GM18505 (cell line): ENCODE data around the gene SNAPC5.
"Not testable (repeated sequence)": the region's sequence is repeated elsewhere in the genome, so short reads cannot be mapped to it uniquely, and the experiment has no call there.

Experiments
- ATAC-seq: cut with Tn5 transposase; IDR thresholded peaks from one replicate; pipeline ENCODE4 v1.9.1; 2021; ENCODE audit not compliant: unreplicated experiment
- POLR2A ChIP-seq: IDR thresholded peaks from 4 replicates; pipeline ENCODE4 v1.6.1; 2011; ENCODE audit warnings: borderline replicate concordance; ENCODE audit not compliant: insufficient read depth, insufficient read length; ENCODE audit errors: extremely low read depth

SNAPC5 gene

DNA sequence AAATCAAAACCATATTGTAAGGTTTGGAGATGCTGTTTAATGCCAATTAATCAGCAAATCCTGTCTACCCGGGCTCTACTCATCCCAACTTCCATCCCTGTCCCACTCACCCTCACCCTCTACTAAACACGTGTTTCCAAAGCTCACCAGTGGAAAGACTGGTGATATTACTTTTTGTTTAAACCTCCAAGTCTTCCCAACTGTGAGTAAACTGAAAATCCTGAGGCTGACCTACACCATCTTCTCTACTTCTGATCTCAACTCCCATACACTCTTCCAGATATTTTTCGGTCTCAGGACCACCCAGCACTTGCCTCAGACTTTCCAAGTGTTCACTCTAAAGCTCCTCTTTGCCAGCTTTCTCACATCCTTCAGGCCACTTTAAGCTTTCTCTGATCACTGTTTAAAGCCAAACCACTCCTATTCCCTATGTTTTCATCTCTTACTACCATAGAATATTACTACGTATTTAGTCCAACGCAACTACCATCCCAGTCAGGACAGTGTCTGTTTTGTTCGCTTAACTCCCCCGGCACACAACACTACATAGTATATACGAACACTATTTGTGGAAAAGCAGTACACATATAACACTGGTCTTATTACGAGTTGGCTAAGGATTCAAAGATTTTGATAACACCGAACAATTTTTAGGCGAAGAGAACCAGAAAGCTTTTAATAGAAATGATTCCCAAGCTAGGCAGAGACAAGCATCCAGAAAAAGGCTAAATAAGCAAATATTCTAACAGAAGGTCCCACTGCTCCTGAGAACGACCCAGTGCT, 6.4 kb upstream of the SNAPC5 start:
- no peak for TF ChIP-seq POLR2A
- no peak for ATAC-seq

DNA sequence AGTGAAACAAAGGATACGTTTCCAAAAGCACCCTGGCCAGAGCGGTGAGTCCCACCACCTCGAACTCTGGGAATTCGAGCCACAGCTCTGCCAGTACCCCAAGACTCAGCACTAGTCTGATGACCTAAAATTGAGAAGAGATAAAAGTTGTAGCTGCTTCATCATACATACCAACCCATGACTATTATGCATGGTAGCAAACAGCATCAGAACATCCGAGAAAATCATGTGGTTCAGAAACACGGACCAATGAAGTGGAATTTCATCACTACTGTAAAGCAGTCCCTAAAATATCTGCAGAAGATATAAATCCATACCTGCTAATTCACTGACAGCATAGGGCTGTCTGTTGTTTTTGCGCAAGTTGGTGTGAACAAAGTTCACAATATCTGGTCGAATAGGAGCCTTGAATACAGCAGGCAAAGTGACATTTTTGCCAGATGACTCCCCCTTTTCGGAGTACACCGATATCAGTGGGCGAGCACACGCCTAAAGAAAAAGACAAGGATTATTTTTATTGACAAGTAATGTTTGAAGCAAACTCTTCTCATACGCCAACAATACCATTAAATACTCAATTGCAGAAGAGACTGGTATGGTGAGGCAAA, 5.6 kb upstream of the SNAPC5 start:
- ATAC-seq = not testable (repeated sequence)

DNA sequence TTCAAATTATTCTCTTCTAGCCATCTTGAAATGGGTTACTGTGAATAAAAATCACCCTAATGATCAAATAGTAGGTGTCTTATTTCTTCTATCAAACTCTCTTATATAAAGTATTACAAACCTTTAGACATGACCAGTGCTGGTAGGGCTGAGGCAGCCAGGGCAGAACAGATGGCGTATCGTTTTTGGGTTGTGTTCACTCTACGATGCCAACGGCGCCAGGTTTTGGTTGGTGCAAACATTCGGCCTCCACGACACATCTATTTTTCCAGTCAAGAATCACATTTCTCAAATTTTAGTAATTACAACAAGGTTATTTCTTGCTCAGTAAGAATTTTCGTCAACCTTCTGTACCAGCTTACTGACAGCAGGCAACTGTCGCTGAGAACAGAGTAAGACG, 4.9 kb upstream of the SNAPC5 start:
- ATAC-seq = no peak
- TF ChIP-seq POLR2A = peak; percentile 7

DNA sequence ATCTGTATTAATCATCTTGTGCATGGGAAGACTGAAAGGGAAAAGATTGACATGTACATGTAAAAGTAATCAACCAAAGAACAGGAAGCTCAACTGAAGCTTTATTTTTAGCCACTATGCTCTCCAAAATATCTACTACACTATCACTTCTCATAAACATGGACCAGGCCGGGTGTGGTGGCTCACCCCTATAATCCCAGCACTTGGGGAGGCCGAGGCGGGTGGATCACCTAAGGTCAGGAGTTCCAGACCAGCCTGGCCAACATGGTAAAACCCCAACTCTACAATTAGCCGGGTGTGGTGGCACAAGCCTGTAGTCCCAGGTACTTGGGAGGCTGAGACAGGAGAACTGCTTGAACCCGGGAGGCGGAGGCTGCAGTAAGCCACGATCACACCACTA, 2.8 kb upstream of the SNAPC5 start:
- not testable (repeated sequence) for ATAC-seq

DNA sequence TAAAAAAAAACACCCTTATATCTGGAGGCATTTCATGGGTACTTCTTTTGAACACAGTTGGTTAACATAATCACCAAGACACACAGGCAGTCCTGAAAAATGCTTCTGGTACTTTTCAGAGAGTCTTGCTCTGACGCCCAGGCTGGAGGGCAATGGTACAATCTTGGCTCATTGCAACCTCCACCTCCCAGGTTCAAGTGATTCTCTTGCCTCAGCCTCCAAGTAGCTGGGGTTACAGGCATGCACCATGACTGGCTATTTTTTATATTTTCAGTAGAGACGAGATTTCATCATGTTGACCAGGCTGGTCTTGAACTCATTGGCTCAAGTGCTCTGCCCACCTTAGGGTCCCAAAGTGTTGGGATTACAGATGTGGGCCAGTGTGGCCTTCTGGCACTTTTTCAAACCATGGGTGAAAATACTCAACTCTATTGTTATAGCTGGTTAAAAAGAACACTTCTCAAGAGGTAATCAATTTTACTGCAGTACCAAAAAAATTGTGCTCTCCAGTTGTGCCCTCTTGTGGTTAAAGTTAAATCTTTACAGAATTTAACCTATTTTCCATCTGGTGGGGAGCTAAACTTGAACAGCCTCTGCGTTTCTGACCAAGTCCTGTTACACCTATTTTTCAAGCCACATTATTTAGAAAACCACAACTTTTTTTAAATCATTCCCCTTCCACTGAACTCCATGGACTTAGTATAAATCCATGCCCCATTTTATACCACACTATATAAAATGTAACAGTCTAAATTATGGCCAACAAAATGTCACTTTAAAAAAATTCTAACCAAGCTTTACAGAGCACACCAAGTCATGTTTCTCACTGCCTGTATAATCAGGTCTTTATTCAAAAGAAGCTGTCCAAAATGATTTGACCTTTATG, 1.2 kb upstream of the SNAPC5 start:
- no peak for TF ChIP-seq POLR2A
- no peak for ATAC-seq

DNA sequence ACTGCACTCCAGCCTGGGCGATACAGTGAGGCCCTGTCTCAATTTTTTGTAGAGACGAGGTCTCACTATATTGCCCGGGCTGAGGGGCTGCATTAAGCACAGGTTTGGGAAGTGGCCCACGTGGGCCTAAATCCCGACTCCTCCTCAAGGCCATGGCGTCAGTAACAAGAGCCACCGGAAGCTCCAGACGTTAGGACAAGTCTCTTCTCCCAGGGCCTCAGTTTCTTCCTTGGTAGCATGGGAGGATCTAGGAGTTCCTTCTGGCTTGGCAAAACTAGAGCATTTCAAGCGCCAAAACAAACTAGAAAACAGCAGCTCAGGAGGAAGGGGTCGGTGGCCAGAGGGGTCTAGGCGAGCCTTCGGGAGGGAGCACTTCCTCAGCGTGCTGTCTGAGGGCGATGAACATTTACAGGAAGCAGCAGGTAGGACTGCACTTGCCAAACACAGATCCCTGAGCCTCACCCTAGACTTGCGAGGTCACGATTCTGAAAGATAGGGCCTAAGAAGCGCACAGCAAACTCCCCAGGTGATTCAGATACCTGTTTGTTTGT, 536 bp downstream of the SNAPC5 start:
- no peak for ATAC-seq
- no peak for TF ChIP-seq POLR2A

DNA sequence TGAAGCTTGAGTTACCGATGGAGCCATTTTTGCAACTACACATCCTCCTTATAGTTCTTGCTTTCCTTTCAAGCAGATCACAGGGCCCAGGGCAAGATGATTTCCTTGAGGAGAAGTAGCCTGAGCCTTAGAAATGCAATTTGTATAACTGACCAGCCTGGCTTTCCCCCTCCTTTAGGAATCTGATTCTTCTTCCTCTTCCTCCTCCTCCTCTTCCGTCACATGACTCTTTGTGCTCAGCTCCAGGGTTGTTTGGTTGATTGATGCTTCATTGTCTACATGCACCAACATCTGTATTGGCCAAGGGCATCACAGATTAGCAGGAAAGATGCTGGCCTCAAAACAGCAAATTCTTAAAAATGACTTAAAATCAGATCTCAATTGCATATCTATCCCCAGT, 3.3 kb downstream of the SNAPC5 start:
- ATAC-seq = no peak
- no peak for TF ChIP-seq POLR2A

DNA sequence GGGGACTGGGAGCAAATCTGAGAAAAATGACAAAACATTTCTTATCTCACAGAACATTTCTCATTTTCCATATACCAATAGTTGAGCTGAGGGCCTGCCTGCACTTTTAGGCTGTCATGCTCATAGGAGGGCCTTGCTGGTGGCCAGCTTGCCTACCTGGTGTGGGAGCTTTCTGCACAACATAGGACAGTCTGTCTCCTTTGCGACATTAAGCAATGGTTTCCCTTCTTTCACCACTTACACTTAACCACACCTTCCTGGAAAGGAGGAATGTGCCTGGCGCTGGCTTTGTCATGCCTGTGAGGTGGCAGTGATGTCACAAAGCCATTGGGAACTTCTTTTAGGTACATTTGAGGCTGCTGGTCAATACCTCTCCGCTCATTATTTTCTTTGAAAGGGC, 5.7 kb downstream of the SNAPC5 start:
- ATAC-seq = no peak
- TF ChIP-seq POLR2A = no peak

DNA sequence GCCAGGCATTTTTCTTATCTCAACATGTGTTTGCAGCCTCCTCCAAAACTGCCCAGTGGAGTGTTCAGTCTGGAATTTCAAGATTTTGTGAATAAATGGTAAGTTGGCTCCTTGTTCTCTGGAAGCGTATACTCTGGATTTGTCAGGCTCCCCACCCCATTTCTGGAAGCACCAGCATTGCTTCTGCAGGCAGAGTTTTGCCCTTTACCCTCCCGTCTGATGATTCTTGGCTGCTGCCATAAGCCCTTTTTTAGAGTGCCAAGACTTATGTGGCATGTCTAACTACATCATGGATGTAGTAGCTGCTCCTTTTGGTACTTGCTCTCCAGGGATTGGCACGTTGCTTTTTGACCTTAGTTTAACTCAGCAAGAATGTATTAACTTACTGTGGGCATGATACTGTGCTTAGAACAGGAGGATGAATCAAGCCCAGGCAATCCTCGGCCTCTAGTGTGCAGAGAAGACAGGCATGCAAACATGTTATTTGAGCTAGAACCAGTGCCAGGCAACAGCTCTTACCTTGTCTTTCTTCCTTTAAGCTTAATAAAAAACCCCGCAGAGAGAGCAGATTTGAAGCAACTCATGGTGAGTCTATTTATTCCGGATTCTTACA, 8.3 kb downstream of the SNAPC5 start:
- no peak for ATAC-seq
- no peak for TF ChIP-seq POLR2A

DNA sequence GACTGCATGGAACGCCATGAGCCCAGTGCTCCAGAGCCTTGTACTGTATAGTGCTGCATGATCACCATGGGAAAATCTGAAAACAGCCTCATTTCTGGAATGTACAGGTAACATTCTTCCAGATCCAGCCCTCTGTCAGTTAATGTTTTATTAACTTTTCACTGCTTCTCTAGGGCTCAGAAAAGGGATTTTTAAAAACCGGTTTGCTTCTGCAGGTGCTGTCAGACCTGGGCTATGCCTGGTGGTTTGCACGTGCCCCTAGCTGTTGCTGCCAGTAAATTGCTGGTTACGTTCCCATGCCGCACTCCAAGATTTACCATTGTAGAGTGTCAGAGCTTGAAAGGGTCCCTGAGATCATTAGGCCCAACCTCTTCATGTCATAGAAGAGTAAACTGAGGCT, 9.0 kb downstream of the SNAPC5 start:
- ATAC-seq = no peak

DNA sequence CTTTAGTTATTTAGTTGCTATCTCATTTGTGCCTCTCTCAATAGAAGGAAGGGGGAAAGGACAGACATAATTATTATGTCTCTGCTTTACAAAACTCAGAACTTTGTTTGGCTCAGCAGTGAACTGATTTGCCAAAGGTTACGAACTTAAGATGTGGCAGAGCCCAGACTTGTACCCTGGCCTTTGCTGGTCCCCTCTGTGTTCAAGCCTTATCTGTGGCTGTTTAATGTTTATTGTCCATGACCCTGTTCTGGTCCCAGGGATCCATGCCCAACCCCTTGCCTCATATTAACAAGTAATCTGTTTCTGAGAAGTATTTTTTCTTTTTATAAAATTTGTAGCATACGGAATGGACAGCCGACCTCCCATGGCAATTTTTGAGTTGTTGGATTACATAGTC, 10.7 kb downstream of the SNAPC5 start:
- TF ChIP-seq POLR2A = no peak

More for the DNA sequence above, 9.0 kb downstream of the SNAPC5 start:
- TF ChIP-seq POLR2A = no peak

DNA sequence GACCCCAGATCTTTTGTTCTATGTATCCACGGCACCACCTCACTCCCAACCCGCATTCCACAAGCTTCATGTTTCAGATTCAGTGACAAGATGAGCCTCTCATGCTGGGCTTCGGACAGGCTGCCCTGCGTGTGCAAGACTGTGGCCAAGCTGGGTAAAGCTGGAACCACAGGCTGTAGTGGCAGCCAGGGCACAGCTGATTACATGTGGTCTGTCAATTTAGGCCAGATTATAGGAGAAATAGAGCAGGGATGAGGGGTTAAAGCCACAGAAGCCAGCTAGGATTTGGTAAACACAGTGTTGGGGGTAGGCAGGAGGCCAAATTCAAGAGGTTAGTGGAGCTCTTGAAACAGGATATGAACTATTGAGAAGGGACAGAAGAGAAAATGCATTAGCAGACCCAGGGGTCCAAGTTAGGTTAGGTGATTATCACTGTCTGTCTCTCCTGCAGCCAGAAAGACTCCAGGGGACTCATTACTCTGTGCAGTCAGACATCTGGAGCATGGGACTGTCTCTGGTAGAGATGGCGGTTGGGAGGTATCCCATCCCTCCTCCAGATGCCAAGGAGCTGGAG, 12.9 kb downstream of the SNAPC5 start:
- no peak for TF ChIP-seq POLR2A
- no peak for ATAC-seq

More for the DNA sequence above, 10.7 kb downstream of the SNAPC5 start:
- no peak for ATAC-seq

DNA sequence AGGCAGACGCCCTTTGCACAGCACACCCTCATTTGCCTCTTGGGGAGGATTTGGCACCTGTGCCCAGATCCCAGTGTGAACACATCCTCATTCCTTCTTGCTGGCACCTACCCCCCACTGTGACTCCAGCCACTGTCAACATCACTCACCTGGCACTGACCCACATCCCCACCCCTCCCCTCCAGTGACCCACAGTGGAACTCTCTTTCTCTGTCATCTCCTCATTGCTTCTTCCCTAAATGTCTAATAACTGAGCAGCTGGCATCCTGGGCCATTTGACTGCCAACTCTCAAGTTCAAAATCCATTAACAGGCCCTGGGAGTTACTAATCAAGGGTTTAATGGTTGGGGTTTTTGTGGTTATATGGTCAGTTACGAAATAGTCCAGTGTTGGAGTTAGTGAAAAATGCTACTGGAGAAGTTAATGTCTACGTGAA, 14.4 kb downstream of the SNAPC5 start:
- no peak for ATAC-seq

More for the DNA sequence above, 14.4 kb downstream of the SNAPC5 start:
- no peak for TF ChIP-seq POLR2A
